ENCODE data around the gene CERS4. TPM values are rescaled to one million over a fixed set of nuclear protein-coding genes. Genes with fewer than 3 reads are reported as not detected.

CERS4 gene
- total and polyA plus RNA-seq, 2 donors (not counting 3 experiments of a cell fraction or from before 2014, with no cell fraction given) = 4.9 to 7.7 TPM

DNA sequence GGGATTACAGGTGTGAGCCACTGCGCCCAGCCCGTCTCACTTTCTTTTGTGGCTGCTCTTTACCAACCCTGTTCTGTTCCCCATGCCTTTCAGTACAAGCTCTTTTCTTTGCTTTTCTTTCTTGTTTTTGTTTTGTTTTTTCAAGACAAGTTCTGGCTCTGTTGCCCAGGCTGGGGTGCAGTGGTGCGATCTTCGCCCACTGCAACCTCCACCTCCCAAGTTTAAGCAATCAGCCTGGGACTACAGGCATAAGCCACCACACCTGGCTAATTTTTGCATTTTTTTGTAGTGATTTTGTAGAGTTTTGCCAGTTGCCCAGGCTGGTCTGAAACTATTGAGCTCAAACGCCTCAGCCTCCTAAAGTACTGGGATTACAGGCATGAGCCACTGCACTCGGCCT lies 3.7 kb downstream of the CERS4 start:
- no TSS peak for BruUV-seq (replicated peaks)
- FAIRE-seq (no peak), DNase-seq (ENCODE audit: low read depth, low spot score) (no peak)
- Histone ChIP-seq H3K4me2 (ENCODE audit: insufficient read depth, low read length) (no peak overlapping the region), H2AFZ (ENCODE audit: low read depth, low read length) (no peak overlapping the region), H3K79me2 (ENCODE audit: control insufficient read depth, insufficient read depth, low read length) (no peaks in the 10 kb centered on the region), H3K27ac (ENCODE audit: insufficient read depth, low read depth, low read length) (no peak overlapping the region), H4K20me1 (replicated peaks; ENCODE audit: control insufficient read depth, extremely low read depth, insufficient read depth, low read length) (no peaks in the 10 kb centered on the region), H3K27me3 (ENCODE audit: control insufficient read depth in 2 of 2, insufficient read depth in 2 of 2, low read length in 2 of 2) (peaks cover 4 to 7% of the 10 kb centered on the region in 2 experiments), H3K36me3 (ENCODE audit: control insufficient read depth in 2 of 2, extremely low read depth in 1 of 2, insufficient read depth in 2 of 2, low read length in 2 of 2) (no peaks in the 10 kb centered on the region), H3K9ac (replicated peaks; ENCODE audit: extremely low read depth, insufficient read depth, low read length) (no peak overlapping the region), H3K9me3 (replicated peaks; ENCODE audit: control insufficient read depth, insufficient read depth, low read length) (no peaks in the 10 kb centered on the region), H3K4me3 (replicated peaks in 1 of 3; ENCODE audit: insufficient read depth in 1 of 3, low read depth in 1 of 3, low read length in 3 of 3) (no peak overlapping the region), H3K4me1 (ENCODE audit: control insufficient read depth, extremely low read depth, insufficient read depth, low read length) (peaks cover 2% of the 10 kb centered on the region), H3K9me1 (replicated peaks; ENCODE audit: control insufficient read depth, extremely low read depth, insufficient read depth, low read length) (no peaks in the 10 kb centered on the region)
- intact Hi-C loops (cut with micrococcal nuclease) (no loop called here), dilution Hi-C loops (cut with MboI; ENCODE audit: extremely low pct_ligation_motif_present, low sequenced_read_pairs) (no loop called here)
- POLR2A ChIA-PET = no interaction called here
- TF ChIP-seq POLR2AphosphoS5 (IDR thresholded peaks at IDR 0.05; ENCODE audit: insufficient read depth, low read depth, low read length) (no peak), GATA2 (IDR thresholded peaks at IDR 0.05; ENCODE audit: insufficient read depth, insufficient read length, low read depth, low read length) (no peak), MYC (IDR thresholded peaks at IDR 0.05; ENCODE audit: low read depth, low read length) (no peak), FOS (IDR thresholded peaks at IDR 0.05; ENCODE audit: borderline replicate concordance, insufficient read depth, low read length) (no peak), EZH2 (IDR thresholded peaks at IDR 0.05; ENCODE audit: borderline replicate concordance, low read depth, low read length, severe bottlenecking) (no peak)
- TF ChIP-seq, protein P1, sequence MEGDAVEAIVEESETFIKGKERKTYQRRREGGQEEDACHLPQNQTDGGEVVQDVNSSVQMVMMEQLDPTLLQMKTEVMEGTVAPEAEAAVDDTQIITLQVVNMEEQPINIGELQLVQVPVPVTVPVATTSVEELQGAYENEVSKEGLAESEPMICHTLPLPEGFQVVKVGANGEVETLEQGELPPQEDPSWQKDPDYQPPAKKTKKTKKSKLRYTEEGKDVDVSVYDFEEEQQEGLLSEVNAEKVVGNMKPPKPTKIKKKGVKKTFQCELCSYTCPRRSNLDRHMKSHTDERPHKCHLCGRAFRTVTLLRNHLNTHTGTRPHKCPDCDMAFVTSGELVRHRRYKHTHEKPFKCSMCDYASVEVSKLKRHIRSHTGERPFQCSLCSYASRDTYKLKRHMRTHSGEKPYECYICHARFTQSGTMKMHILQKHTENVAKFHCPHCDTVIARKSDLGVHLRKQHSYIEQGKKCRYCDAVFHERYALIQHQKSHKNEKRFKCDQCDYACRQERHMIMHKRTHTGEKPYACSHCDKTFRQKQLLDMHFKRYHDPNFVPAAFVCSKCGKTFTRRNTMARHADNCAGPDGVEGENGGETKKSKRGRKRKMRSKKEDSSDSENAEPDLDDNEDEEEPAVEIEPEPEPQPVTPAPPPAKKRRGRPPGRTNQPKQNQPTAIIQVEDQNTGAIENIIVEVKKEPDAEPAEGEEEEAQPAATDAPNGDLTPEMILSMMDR (IDR thresholded peaks at IDR 0.05; ENCODE audit: extremely low read depth in 1 of 2, insufficient read depth in 1 of 2, low read depth in 1 of 2, low read length in 2 of 2) = no peak
- CTCF ChIA-PET = interaction anchor here (1.6 kb wide), 1 partner anchor 55 kb away, joined by 4 read pairs; no protein-coding TSS in a partner anchor
